Activated CD4-positive, alpha-beta memory T cell treated with anti-CD3 and anti-CD28 coated beads, Interleukin-2, amount 10 ng/mL, durations not matched to agents 7 days and 5 days (primary cell): ENCODE data around the gene ZNF485. TPM values are rescaled to one million over a fixed set of nuclear protein-coding genes. Genes with fewer than 3 reads are reported as not detected.

Experiments used
- CTCF ChIA-PET: fragments of 350-600 bp; sonication (Branson Sonifier 250); formaldehyde crosslinking; loops from one replicate; lab custom pipeline; 2021; ENCODE audit warnings: antibody characterized with exemption, inconsistent platforms; lab: Charles Lee
- POLR2A ChIA-PET: fragments of 350-600 bp; sonication (Branson Sonifier 250); formaldehyde crosslinking; loops from one replicate; lab custom pipeline; 2021; ENCODE audit warnings: antibody characterized with exemption; lab: Charles Lee
- DNase-seq: peaks from one replicate; pipeline ENCODE4 v3.0.0-alpha.2; 2020
- H3K27ac Mint-ChIP-seq: one replicate; pipeline ENCODE4 v1.8.0; 2021; ENCODE audit warnings: mild to moderate bottlenecking, mixed read lengths
- H3K27me3 Mint-ChIP-seq: one replicate; pipeline ENCODE4 v1.8.0; 2021; ENCODE audit warnings: mixed read lengths
- H3K36me3 Mint-ChIP-seq: one replicate; pipeline ENCODE4 v1.8.0; 2021; ENCODE audit warnings: low read depth, mixed read lengths
- H3K4me1 Mint-ChIP-seq: one replicate; pipeline ENCODE4 v1.8.0; 2021; ENCODE audit warnings: mixed read lengths
- H3K4me3 Mint-ChIP-seq: one replicate; pipeline ENCODE4 v1.8.0; 2021; ENCODE audit warnings: mild to moderate bottlenecking, mixed read lengths
- H3K9me3 Mint-ChIP-seq: one replicate; pipeline ENCODE4 v1.8.0; 2021; ENCODE audit warnings: mixed read lengths
- total RNA-seq, 2 experiments: library from RNA; stranded (reverse); gene quantifications; one replicate each; pipeline ENCODE4 v1.2.3, GENCODE V29; 2021

Gene ZNF485
- 1 to 10 TPM; 1.5 to 1.6 TPM for total RNA-seq

- peaks cover 12% of the 10 kb centered on the region for H3K9me3 Mint-ChIP-seq
- peaks cover 16% of the 10 kb centered on the region for H3K4me1 Mint-ChIP-seq
- peaks cover 22% of the 10 kb centered on the region for H3K36me3 Mint-ChIP-seq
- H3K4me3 Mint-ChIP-seq, result peak within 1 kb of the TSS; percentile 70
- H3K27me3 Mint-ChIP-seq, result peaks cover 2% of the 10 kb centered on the region
- ChIA-PET POLR2A (interaction anchor here (1.5 to 2.1 kb wide), 2 partner anchors 12 to 33 kb away, joined by 4 to 9 read pairs; no protein-coding TSS in a partner anchor), CTCF (interaction anchor here (1.3 kb wide), 1 partner anchor 12 kb away, joined by 4 read pairs; no protein-coding TSS in a partner anchor)
- DNase-seq, result peak; percentile 57
- no peak within 1 kb of the TSS for H3K27ac Mint-ChIP-seq
Measured at GRCh38 chr10:43606323-43607198, at the start of gene ZNF485. Gene ZNF485 (plus strand): TSS chr10:43606438. CDS start chr10:43607051, 613 bp downstream.

- peaks cover 46% of the 10 kb centered on the region for H3K9me3 Mint-ChIP-seq
- CTCF ChIA-PET, result no interaction called here
- H3K27me3 Mint-ChIP-seq, result no peaks in the 10 kb centered on the region
- no peaks in the 10 kb centered on the region for H3K4me1 Mint-ChIP-seq
- POLR2A ChIA-PET, result no interaction called here
- H3K4me3 Mint-ChIP-seq, result no peak overlapping the region
- DNase-seq, result no peak
- no peak overlapping the region for H3K27ac Mint-ChIP-seq
- peaks cover 10% of the 10 kb centered on the region for H3K36me3 Mint-ChIP-seq
Measured at GRCh38 chr10:43557214-43557613, 49.0 kb upstream of the ZNF485 start.

GRCh38 chr10:43569681-43570080, 36.6 kb upstream of the ZNF485 start:
- Mint-ChIP-seq H3K4me1 (peaks cover 7% of the 10 kb centered on the region), H3K27ac (no peak overlapping the region), H3K4me3 (no peak overlapping the region), H3K36me3 (peaks cover 6% of the 10 kb centered on the region), H3K27me3 (no peaks in the 10 kb centered on the region), H3K9me3 (peaks cover 11% of the 10 kb centered on the region)
- POLR2A ChIA-PET, result no interaction called here
- DNase-seq, result no peak
- CTCF ChIA-PET, result no interaction called here

GRCh38 chr10:43570971-43571370, 35.3 kb upstream of the ZNF485 start:
- POLR2A ChIA-PET, result no interaction called here
- CTCF ChIA-PET, result no interaction called here

GRCh38 chr10:43573250-43574000, 32.8 kb upstream of the ZNF485 start:
- no peak for DNase-seq
- Mint-ChIP-seq H3K9me3 (peaks cover 42% of the 10 kb centered on the region), H3K36me3 (peaks cover 28% of the 10 kb centered on the region), H3K27me3 (no peaks in the 10 kb centered on the region), H3K4me3 (no peak overlapping the region), H3K4me1 (peaks cover 27% of the 10 kb centered on the region), H3K27ac (no peak overlapping the region)
- POLR2A ChIA-PET, result interaction anchor here (0.6 to 1.4 kb wide), 4 partner anchors 21 to 178 kb away, joined by 3 to 4 read pairs (median 4); partner anchors contain the start of genes ZNF32 and ZNF485
- CTCF ChIA-PET, result no interaction called here

More at GRCh38 chr10:43570971-43571370, 35.3 kb upstream of the ZNF485 start:
- H3K4me3 Mint-ChIP-seq, result no peak overlapping the region
- DNase-seq, result no peak
- H3K4me1 Mint-ChIP-seq, result peaks cover 20% of the 10 kb centered on the region
- H3K27ac Mint-ChIP-seq, result no peak overlapping the region
- H3K27me3 Mint-ChIP-seq, result no peaks in the 10 kb centered on the region
- H3K36me3 Mint-ChIP-seq, result peaks cover 18% of the 10 kb centered on the region
- H3K9me3 Mint-ChIP-seq, result peaks cover 24% of the 10 kb centered on the region

GRCh38 chr10:43574001-43574892, 32.0 kb upstream of the ZNF485 start, which contains the start of gene ZNF239:
Gene ZNF239 (minus strand): TSS chr10:43574616. CDS start chr10:43558079, 16,537 bp downstream.
- Mint-ChIP-seq H3K4me3 (peak within 1 kb of the TSS; percentile 53), H3K27me3 (no peaks in the 10 kb centered on the region), H3K36me3 (peaks cover 28% of the 10 kb centered on the region), H3K9me3 (peaks cover 42% of the 10 kb centered on the region), H3K27ac (peak within 1 kb of the TSS; percentile 33), H3K4me1 (peaks cover 27% of the 10 kb centered on the region)
- ChIA-PET POLR2A (interaction anchor here (0.7 to 1.4 kb wide), 4 partner anchors 21 to 179 kb away, joined by 3 to 4 read pairs (median 4); partner anchors contain the start of gene ZNF485), CTCF (no interaction called here)
- DNase-seq, result peak; percentile 69

- DNase-seq, result no peak
- ChIA-PET CTCF (no interaction called here), POLR2A (interaction anchor here (1.4 kb wide), 1 partner anchor 179 kb away, joined by 4 read pairs; no protein-coding TSS in a partner anchor)
- H3K4me1 Mint-ChIP-seq, result peaks cover 27% of the 10 kb centered on the region
- H3K4me3 Mint-ChIP-seq, result peak overlapping the region; percentile 53
- peak overlapping the region; percentile 33 for H3K27ac Mint-ChIP-seq
- H3K36me3 Mint-ChIP-seq, result peaks cover 28% of the 10 kb centered on the region
- H3K9me3 Mint-ChIP-seq, result peaks cover 42% of the 10 kb centered on the region
- no peaks in the 10 kb centered on the region for H3K27me3 Mint-ChIP-seq
Measured at GRCh38 chr10:43574906-43575305, 31.3 kb upstream of the ZNF485 start.

- POLR2A ChIA-PET, result no interaction called here
- no peak for DNase-seq
Measured at GRCh38 chr10:43576062-43576461, 30.2 kb upstream of the ZNF485 start.

GRCh38 chr10:43576580-43576979, 29.7 kb upstream of the ZNF485 start:
- Mint-ChIP-seq H3K9me3 (peaks cover 35% of the 10 kb centered on the region), H3K4me3 (no peak overlapping the region), H3K27ac (no peak overlapping the region), H3K27me3 (no peaks in the 10 kb centered on the region), H3K36me3 (peaks cover 28% of the 10 kb centered on the region), H3K4me1 (peaks cover 24% of the 10 kb centered on the region)
- CTCF ChIA-PET, result no interaction called here
- POLR2A ChIA-PET, result no interaction called here
- no peak for DNase-seq

More at GRCh38 chr10:43576062-43576461, 30.2 kb upstream of the ZNF485 start:
- Mint-ChIP-seq H3K27ac (peak overlapping the region; percentile 13), H3K9me3 (peaks cover 38% of the 10 kb centered on the region), H3K27me3 (no peaks in the 10 kb centered on the region), H3K4me1 (peaks cover 26% of the 10 kb centered on the region), H3K4me3 (peak overlapping the region; percentile 22), H3K36me3 (peaks cover 28% of the 10 kb centered on the region)
- CTCF ChIA-PET, result no interaction called here

- no peak overlapping the region for H3K27ac Mint-ChIP-seq
- peaks cover 6% of the 10 kb centered on the region for H3K27me3 Mint-ChIP-seq
- no peaks in the 10 kb centered on the region for H3K36me3 Mint-ChIP-seq
- no peak for DNase-seq
- H3K9me3 Mint-ChIP-seq, result no peaks in the 10 kb centered on the region
- CTCF ChIA-PET, result no interaction called here
- H3K4me1 Mint-ChIP-seq, result no peaks in the 10 kb centered on the region
- H3K4me3 Mint-ChIP-seq, result no peak overlapping the region
- POLR2A ChIA-PET, result no interaction called here
Measured at GRCh38 chr10:43584051-43584450, 22.2 kb upstream of the ZNF485 start.

GRCh38 chr10:43585046-43585445, 21.2 kb upstream of the ZNF485 start:
- Mint-ChIP-seq H3K4me1 (no peaks in the 10 kb centered on the region), H3K36me3 (no peaks in the 10 kb centered on the region), H3K27me3 (peaks cover 6% of the 10 kb centered on the region), H3K9me3 (no peaks in the 10 kb centered on the region), H3K4me3 (no peak overlapping the region), H3K27ac (no peak overlapping the region)
- POLR2A ChIA-PET, result no interaction called here
- no peak for DNase-seq
- CTCF ChIA-PET, result no interaction called here
